Liver (tissue), 9 donors: ENCODE measurements around the gene DNAL1. TPM values are rescaled to one million over a fixed set of nuclear protein-coding genes. Genes with fewer than 3 reads are reported as not detected.
A peak's percentile ranks its signal among the peaks of the same experiment; 100 is the strongest.

Source experiments
- DNase-seq: peaks from one replicate; pipeline ENCODE4 v3.0.0-alpha.2; 2017; ENCODE audit warnings: low spot score
- H3K27ac ChIP-seq, 2 donors: one replicate each; pipeline ENCODE4 v1.7.0; 2013; ENCODE audit warnings: inconsistent platforms in 2 of 2, low read length in 2 of 2, control low read depth in 1 of 2, low read depth in 1 of 2, mild to moderate bottlenecking in 1 of 2
- H3K27me3 ChIP-seq, 4 donors: one replicate each; pipeline versions ENCODE4 v1.6.1 to v1.7.0; 2013; ENCODE audit warnings: low read length in 3 of 4, inconsistent platforms in 1 of 4, mild to moderate bottlenecking in 1 of 4, moderate library complexity in 1 of 4; ENCODE audit not compliant: control insufficient read depth in 4 of 4, insufficient read depth in 4 of 4
- H3K36me3 ChIP-seq, 4 donors: one replicate each; pipeline versions ENCODE4 v1.6.1 to v1.7.0; 2013; ENCODE audit warnings: low read length in 3 of 4, mild to moderate bottlenecking in 3 of 4, low read depth in 1 of 4, moderate library complexity in 1 of 4; ENCODE audit not compliant: control insufficient read depth in 4 of 4, insufficient read depth in 3 of 4
- H3K4me1 ChIP-seq, 4 donors: one replicate each; pipeline versions ENCODE4 v1.6.1 to v1.7.0; 2013; ENCODE audit warnings: low read length in 3 of 4, mild to moderate bottlenecking in 3 of 4, moderate library complexity in 1 of 4; ENCODE audit not compliant: control insufficient read depth in 4 of 4, insufficient read depth in 4 of 4
- H3K4me3 ChIP-seq, 3 donors: one replicate each; pipeline versions ENCODE4 v1.6.1 to v1.7.0; 2013; ENCODE audit warnings: low read length in 3 of 3, control low read depth in 1 of 3, low read depth in 1 of 3, mild to moderate bottlenecking in 1 of 3
- H3K9ac ChIP-seq, 2 donors: one replicate each; pipeline ENCODE4 v1.7.0; 2013; ENCODE audit warnings: low read length in 2 of 2, mild to moderate bottlenecking in 2 of 2, moderate library complexity in 2 of 2, control low read depth in 1 of 2, low read depth in 1 of 2
- H3K9me3 ChIP-seq, 4 donors: one replicate each; pipeline versions ENCODE4 v1.6.1 to v1.7.0; 2013; ENCODE audit warnings: low read length in 3 of 4; ENCODE audit not compliant: control insufficient read depth in 4 of 4
- EGR1 ChIP-seq, 2 donors: IDR thresholded peaks; 2 replicates each; pipeline ENCODE4 v1.6.1; 2016 to 2018; ENCODE audit warnings: antibody characterized with exemption in 2 of 2, low read depth in 2 of 2
- FOXA1 ChIP-seq: IDR thresholded peaks from 2 replicates; pipeline ENCODE4 v1.6.1; 2016; ENCODE audit warnings: antibody characterized with exemption
- FOXA2 ChIP-seq: IDR thresholded peaks from 2 replicates; pipeline ENCODE4 v1.6.1; 2016; ENCODE audit warnings: antibody characterized with exemption
- GABPA ChIP-seq, 2 donors: IDR thresholded peaks in 1 of 2; conservative IDR thresholded peaks in 1 of 2; 2 replicates each; pipeline ENCODE4 v1.6.1; 2016; ENCODE audit warnings: antibody characterized with exemption in 2 of 2, mild to moderate bottlenecking in 1 of 2, moderate library complexity in 1 of 2
- HNF4A ChIP-seq, 2 donors: conservative IDR thresholded peaks; 2 replicates each; pipeline ENCODE4 v1.6.1; 2016; ENCODE audit warnings: antibody characterized with exemption in 2 of 2, mild to moderate bottlenecking in 2 of 2
- HNF4G ChIP-seq: IDR thresholded peaks from 2 replicates; pipeline ENCODE4 v1.6.1; 2016; ENCODE audit warnings: antibody characterized with exemption
- JUND ChIP-seq, 2 donors: IDR thresholded peaks; 2 replicates each; pipeline ENCODE4 v1.6.1; 2016; ENCODE audit warnings: antibody characterized with exemption in 2 of 2
- NR2F2 ChIP-seq: IDR thresholded peaks from 2 replicates; pipeline ENCODE4 v1.6.1; 2016; ENCODE audit warnings: antibody characterized with exemption
- RAD21 ChIP-seq, 2 donors: IDR thresholded peaks; 2 replicates each; pipeline ENCODE4 v1.6.1; 2016; ENCODE audit warnings: antibody characterized with exemption in 2 of 2, mild to moderate bottlenecking in 2 of 2
- RXRA ChIP-seq, 2 donors: IDR thresholded peaks; 2 replicates each; pipeline ENCODE4 v1.6.1; 2017 to 2018; ENCODE audit warnings: antibody characterized with exemption in 2 of 2, mild to moderate bottlenecking in 1 of 2
- SP1 ChIP-seq: IDR thresholded peaks from 2 replicates; pipeline ENCODE4 v1.6.1; 2018; ENCODE audit warnings: antibody characterized with exemption, mild to moderate bottlenecking
- TAF1 ChIP-seq: conservative IDR thresholded peaks from 2 replicates; pipeline ENCODE4 v1.6.1; 2016; ENCODE audit warnings: antibody characterized with exemption, mild to moderate bottlenecking
- YY1 ChIP-seq: IDR thresholded peaks from 2 replicates; pipeline ENCODE4 v1.6.1; 2016; ENCODE audit warnings: antibody characterized with exemption, mild to moderate bottlenecking
- WGBS: extraction: QIAGEN DNeasy Blood & Tissue Kit; methylation state at CpG from one replicate; pipeline ENCODE4 v1.1.7; 2013; 5-methylcytosine and 5-hydroxymethylcytosine counted together
- polyA plus RNA-seq, 2 donors: library from polyadenylated mRNA; stranded (reverse) in 1 of 2; unstranded in 1 of 2; fragments of 200-250 nt in 1 of 2; fragments of >200 nt in 1 of 2; fragmentation: Nextera tagmentation in 1 of 2; extraction: Ambion mirVana in 1 of 2; gene quantifications; one replicate each; pipeline versions ENCODE4 v1.2.1 to v1.2.3, GENCODE V29; 2013 to 2015
- total RNA-seq, 2 donors: library from RNA; depleted of rRNA; stranded (reverse); fragments of >200 nt; gene quantifications; one replicate each; pipeline ENCODE4 v1.2.3, GENCODE V29; 2014
- TF ChIP-seq, protein P1 (sequence below): IDR thresholded peaks from 2 replicates; pipeline ENCODE4 v1.6.1; 2016; ENCODE audit warnings: antibody characterized with exemption
- TF ChIP-seq, protein P2 (sequence below): IDR thresholded peaks from 2 replicates; pipeline ENCODE4 v1.6.1; 2016; ENCODE audit warnings: antibody characterized with exemption, mild to moderate bottlenecking
- TF ChIP-seq, protein P3 (sequence below): IDR thresholded peaks from 2 replicates; pipeline ENCODE4 v1.6.1; 2016; ENCODE audit warnings: antibody characterized with exemption
- TF ChIP-seq, protein P4 (sequence below): IDR thresholded peaks from 2 replicates; pipeline ENCODE4 v1.6.1; 2016; ENCODE audit warnings: antibody characterized with exemption
- TF ChIP-seq, protein P5 (sequence below): fragments of 150-350 bp; IDR thresholded peaks from 2 replicates; pipeline ENCODE4 v1.5.1; 2017; ENCODE audit warnings: improper control_type of control experiment, low read depth, low read length; ENCODE audit not compliant: missing input control
- donor health status: healthy.
- donor health status: healthy.
- donor health status: healthy.
- donor health status: healthy.
- donor health status: healthy.

DNAL1 gene
- total and polyA plus RNA-seq, 4 donors = 1.9 to 3.4 (median 2.4) TPM

DNA sequence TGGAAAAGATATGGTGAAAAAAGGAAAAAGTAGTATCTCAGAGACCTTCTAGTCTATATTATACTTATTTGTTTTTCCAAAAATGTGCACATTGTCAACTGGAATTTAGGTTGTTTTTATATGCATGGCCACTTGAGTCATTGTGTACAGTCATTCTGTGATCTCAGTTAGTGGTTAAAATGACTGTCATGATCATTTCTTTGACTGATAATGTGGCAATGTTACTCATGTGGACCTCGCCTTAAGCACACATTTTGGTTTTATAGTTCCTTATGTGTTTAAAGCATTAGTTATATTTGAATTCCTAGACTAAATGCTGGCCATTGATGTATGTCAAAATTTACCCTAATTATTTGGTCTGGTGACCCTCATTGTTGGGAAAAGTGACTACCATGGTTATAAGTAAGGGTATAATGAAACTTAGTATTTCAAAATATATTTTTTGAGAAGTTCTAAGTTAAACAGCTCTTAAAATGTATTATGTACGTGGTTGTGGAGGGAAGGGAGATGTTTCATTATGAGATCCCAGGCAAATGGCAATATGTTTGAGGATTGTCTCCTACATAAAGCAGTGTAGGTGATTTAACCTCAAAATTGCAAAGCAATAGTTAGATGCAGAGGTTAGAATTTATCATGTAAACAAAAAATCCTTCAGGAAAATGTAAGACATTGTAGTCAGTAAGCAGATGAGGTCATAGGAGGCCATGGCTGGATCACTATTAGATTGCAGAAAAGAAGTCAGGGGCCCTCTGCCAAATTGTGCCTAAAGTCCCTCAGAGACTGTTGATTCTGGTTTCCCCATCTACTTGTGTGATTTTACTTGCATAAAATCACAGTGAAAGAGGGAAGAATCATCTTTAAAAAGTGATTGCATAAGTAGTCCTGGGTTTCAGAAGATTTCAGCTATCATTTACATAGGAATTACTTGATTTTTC is 51.9 kb downstream of the DNAL1 start:
- H3K9me3 ChIP-seq = no peaks in the 10 kb centered on the region
- no peak overlapping the region for H3K4me3 ChIP-seq
- H3K27me3 ChIP-seq = no peaks in the 10 kb centered on the region
- DNase-seq = no peak
- 92% methylated on average over 2 of the region's 2 CpGs for WGBS
- H3K4me1 ChIP-seq = no peaks in the 10 kb centered on the region
- H3K36me3 ChIP-seq = peaks cover 0 to 2% (median 0%) of the 10 kb centered on the region in 4 donors
- H3K9ac ChIP-seq = peak overlapping the region in 1 of 2 donors; percentile 7
- no peak overlapping the region for H3K27ac ChIP-seq
- TF ChIP-seq GABPA (IDR thresholded peaks at IDR 0.05 in 1 of 2, conservative IDR thresholded peaks at IDR 0.05 in 1 of 2) (no peak), RXRA (IDR thresholded peaks at IDR 0.05) (no peak), FOXA1 (no peak), YY1 (no peak), NR2F2 (no peak), HNF4A (conservative IDR thresholded peaks at IDR 0.05) (no peak), FOXA2 (no peak), RAD21 (IDR thresholded peaks at IDR 0.05) (no peak), JUND (IDR thresholded peaks at IDR 0.05) (no peak), HNF4G (no peak)
- TF ChIP-seq, protein P1, sequence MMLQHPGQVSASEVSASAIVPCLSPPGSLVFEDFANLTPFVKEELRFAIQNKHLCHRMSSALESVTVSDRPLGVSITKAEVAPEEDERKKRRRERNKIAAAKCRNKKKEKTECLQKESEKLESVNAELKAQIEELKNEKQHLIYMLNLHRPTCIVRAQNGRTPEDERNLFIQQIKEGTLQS = no peak
- TF ChIP-seq, protein P2, sequence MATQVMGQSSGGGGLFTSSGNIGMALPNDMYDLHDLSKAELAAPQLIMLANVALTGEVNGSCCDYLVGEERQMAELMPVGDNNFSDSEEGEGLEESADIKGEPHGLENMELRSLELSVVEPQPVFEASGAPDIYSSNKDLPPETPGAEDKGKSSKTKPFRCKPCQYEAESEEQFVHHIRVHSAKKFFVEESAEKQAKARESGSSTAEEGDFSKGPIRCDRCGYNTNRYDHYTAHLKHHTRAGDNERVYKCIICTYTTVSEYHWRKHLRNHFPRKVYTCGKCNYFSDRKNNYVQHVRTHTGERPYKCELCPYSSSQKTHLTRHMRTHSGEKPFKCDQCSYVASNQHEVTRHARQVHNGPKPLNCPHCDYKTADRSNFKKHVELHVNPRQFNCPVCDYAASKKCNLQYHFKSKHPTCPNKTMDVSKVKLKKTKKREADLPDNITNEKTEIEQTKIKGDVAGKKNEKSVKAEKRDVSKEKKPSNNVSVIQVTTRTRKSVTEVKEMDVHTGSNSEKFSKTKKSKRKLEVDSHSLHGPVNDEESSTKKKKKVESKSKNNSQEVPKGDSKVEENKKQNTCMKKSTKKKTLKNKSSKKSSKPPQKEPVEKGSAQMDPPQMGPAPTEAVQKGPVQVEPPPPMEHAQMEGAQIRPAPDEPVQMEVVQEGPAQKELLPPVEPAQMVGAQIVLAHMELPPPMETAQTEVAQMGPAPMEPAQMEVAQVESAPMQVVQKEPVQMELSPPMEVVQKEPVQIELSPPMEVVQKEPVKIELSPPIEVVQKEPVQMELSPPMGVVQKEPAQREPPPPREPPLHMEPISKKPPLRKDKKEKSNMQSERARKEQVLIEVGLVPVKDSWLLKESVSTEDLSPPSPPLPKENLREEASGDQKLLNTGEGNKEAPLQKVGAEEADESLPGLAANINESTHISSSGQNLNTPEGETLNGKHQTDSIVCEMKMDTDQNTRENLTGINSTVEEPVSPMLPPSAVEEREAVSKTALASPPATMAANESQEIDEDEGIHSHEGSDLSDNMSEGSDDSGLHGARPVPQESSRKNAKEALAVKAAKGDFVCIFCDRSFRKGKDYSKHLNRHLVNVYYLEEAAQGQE = no peak
- TF ChIP-seq, protein P3, sequence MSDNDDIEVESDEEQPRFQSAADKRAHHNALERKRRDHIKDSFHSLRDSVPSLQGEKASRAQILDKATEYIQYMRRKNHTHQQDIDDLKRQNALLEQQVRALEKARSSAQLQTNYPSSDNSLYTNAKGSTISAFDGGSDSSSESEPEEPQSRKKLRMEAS = no peak
- TF ChIP-seq, protein P4, sequence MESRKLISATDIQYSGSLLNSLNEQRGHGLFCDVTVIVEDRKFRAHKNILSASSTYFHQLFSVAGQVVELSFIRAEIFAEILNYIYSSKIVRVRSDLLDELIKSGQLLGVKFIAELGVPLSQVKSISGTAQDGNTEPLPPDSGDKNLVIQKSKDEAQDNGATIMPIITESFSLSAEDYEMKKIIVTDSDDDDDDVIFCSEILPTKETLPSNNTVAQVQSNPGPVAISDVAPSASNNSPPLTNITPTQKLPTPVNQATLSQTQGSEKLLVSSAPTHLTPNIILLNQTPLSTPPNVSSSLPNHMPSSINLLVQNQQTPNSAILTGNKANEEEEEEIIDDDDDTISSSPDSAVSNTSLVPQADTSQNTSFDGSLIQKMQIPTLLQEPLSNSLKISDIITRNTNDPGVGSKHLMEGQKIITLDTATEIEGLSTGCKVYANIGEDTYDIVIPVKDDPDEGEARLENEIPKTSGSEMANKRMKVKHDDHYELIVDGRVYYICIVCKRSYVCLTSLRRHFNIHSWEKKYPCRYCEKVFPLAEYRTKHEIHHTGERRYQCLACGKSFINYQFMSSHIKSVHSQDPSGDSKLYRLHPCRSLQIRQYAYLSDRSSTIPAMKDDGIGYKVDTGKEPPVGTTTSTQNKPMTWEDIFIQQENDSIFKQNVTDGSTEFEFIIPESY = no peak

DNA sequence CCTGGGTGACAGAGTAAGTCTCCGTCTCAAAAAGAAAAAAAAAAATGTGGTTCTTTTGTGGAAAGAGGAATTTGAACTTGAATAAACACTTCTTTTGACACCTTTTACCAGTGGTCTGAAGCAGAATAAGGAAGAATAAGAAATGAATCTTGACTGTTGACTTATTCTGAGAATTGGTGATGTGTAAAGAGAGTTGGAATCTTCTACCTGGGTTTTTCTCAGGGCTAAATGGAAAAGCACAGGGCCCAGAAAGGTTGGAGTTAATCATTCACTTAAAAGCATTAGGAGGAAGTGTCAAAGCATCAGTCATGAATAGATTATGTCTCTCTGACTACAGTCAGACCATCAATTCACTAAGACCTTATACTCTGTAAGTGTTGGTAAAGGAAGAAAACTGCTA is 55.5 kb downstream of the DNAL1 start:
- no peak overlapping the region for H3K27ac ChIP-seq
- no peak for DNase-seq
- TF ChIP-seq, protein P2 = no peak
- no peak for TF ChIP-seq SP1
- TF ChIP-seq EGR1 (IDR thresholded peaks at IDR 0.05; ENCODE audit: low read depth in 2 of 2) = no peak
- no peak for TF ChIP-seq JUND (IDR thresholded peaks at IDR 0.05)
- TF ChIP-seq HNF4G = no peak
- TF ChIP-seq, protein P1 = no peak
- TF ChIP-seq YY1 = no peak
- TF ChIP-seq RXRA (IDR thresholded peaks at IDR 0.05) = no peak
- TF ChIP-seq RAD21 (IDR thresholded peaks at IDR 0.05) = no peak
- TF ChIP-seq, protein P5, sequence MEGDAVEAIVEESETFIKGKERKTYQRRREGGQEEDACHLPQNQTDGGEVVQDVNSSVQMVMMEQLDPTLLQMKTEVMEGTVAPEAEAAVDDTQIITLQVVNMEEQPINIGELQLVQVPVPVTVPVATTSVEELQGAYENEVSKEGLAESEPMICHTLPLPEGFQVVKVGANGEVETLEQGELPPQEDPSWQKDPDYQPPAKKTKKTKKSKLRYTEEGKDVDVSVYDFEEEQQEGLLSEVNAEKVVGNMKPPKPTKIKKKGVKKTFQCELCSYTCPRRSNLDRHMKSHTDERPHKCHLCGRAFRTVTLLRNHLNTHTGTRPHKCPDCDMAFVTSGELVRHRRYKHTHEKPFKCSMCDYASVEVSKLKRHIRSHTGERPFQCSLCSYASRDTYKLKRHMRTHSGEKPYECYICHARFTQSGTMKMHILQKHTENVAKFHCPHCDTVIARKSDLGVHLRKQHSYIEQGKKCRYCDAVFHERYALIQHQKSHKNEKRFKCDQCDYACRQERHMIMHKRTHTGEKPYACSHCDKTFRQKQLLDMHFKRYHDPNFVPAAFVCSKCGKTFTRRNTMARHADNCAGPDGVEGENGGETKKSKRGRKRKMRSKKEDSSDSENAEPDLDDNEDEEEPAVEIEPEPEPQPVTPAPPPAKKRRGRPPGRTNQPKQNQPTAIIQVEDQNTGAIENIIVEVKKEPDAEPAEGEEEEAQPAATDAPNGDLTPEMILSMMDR = no peak
- TF ChIP-seq, protein P3 = no peak
- no peak for TF ChIP-seq HNF4A (conservative IDR thresholded peaks at IDR 0.05)
- TF ChIP-seq NR2F2 = no peak
- TF ChIP-seq TAF1 = no peak
- 84% methylated on average over 1 of the region's 1 CpG for WGBS
- no peak overlapping the region for H3K9ac ChIP-seq
- no peaks in the 10 kb centered on the region for H3K27me3 ChIP-seq
- H3K9me3 ChIP-seq = no peaks in the 10 kb centered on the region
- H3K4me3 ChIP-seq = no peak overlapping the region
- H3K36me3 ChIP-seq = peaks cover 0 to 2% (median 0%) of the 10 kb centered on the region in 4 donors
- H3K4me1 ChIP-seq = no peaks in the 10 kb centered on the region
